Endodermal cell (in vitro differentiated cells): ENCODE results near the gene IFT27. TPM values are rescaled to one million over a fixed set of nuclear protein-coding genes. Genes with fewer than 3 reads are reported as not detected.
A peak's percentile ranks its signal among the peaks of the same experiment; 100 is the strongest.

Source experiments
- DNase-seq: peaks from one replicate; pipeline ENCODE4 v3.0.0-alpha.2; 2017
- H3K27ac ChIP-seq: 2 replicates; pipeline ENCODE4 v1.5.1; 2013; ENCODE audit warnings: mild to moderate bottlenecking, low read depth, low read length, moderate library complexity
- H3K27me3 ChIP-seq: 2 replicates; pipeline ENCODE4 v1.6.1; 2013; ENCODE audit warnings: mild to moderate bottlenecking, low read length, moderate library complexity; ENCODE audit not compliant: insufficient read depth, control insufficient read depth, poor library complexity, severe bottlenecking
- H3K36me3 ChIP-seq: 2 replicates; pipeline ENCODE4 v1.7.0; 2013; ENCODE audit warnings: mild to moderate bottlenecking, low read length, moderate library complexity; ENCODE audit not compliant: control insufficient read depth, insufficient read depth
- H3K4me1 ChIP-seq: one replicate; pipeline ENCODE4 v1.7.0; 2013; ENCODE audit warnings: low read length; ENCODE audit not compliant: control insufficient read depth, insufficient read depth
- H3K4me3 ChIP-seq: 2 replicates; pipeline ENCODE4 v1.5.1; 2013; ENCODE audit warnings: mild to moderate bottlenecking, low read length, moderate library complexity
- H3K9ac ChIP-seq: 2 replicates; pipeline ENCODE4 v1.6.1; 2013; ENCODE audit warnings: mild to moderate bottlenecking, low read length, moderate library complexity; ENCODE audit not compliant: poor library complexity, severe bottlenecking; ENCODE audit errors: extremely low read depth
- H3K9me3 ChIP-seq: 2 replicates; pipeline ENCODE4 v1.6.1; 2013; ENCODE audit warnings: mild to moderate bottlenecking, low read length, moderate library complexity; ENCODE audit not compliant: control insufficient read depth
- H3K27ac Mint-ChIP-seq: 2 replicates; pipeline ENCODE4 v1.8.0; 2020; ENCODE audit warnings: mixed read lengths
- H3K27me3 Mint-ChIP-seq: 2 replicates; pipeline ENCODE4 v1.8.0; 2021; ENCODE audit warnings: mild to moderate bottlenecking, mixed read lengths; ENCODE audit not compliant: insufficient read depth
- H3K36me3 Mint-ChIP-seq: 2 replicates; pipeline ENCODE4 v1.8.0; 2020; ENCODE audit warnings: low read depth, mixed read lengths
- H3K4me1 Mint-ChIP-seq: 2 replicates; pipeline ENCODE4 v1.8.0; 2020; ENCODE audit warnings: mixed read lengths
- H3K4me3 Mint-ChIP-seq: 2 replicates; pipeline ENCODE4 v1.8.0; 2020; ENCODE audit warnings: mild to moderate bottlenecking, moderate library complexity, mixed read lengths
- H3K9me3 Mint-ChIP-seq: 2 replicates; pipeline ENCODE4 v1.8.0; 2020; ENCODE audit warnings: mild to moderate bottlenecking, mixed read lengths
- WGBS, 2 experiments: methylation state at CpG; one replicate each; pipeline versions ENCODE4 v1.1.5 to v1.1.7; 2013; ENCODE audit warnings: missing lambda C conversion rate in 2 of 2, mixed read lengths in 1 of 2; ENCODE audit not compliant: insufficient coverage in 1 of 2, insufficient read length in 1 of 2; 5-methylcytosine and 5-hydroxymethylcytosine counted together
- total RNA-seq, 2 donors: library from RNA; stranded (reverse); fragmentation: NEBNext Ultra II Directional in 1 of 2; extraction: Animal tissue kit (Norgen Biotek cat#: 25700) in 1 of 2; gene quantifications; 2 replicates in 1 of 2; 3 replicates in 1 of 2; pipeline ENCODE4 v1.2.1, GENCODE V29; 2021
- TF ChIP-seq, protein P1 (sequence below): fragments of 200-600 bp; sonication (generic); conservative IDR thresholded peaks from 2 replicates; pipeline ENCODE4 v1.5.0; 2021; ENCODE audit warnings: antibody characterized with exemption, mild to moderate bottlenecking

Gene IFT27
- total RNA-seq, 2 donors from 2014 or later: 49.8 to 65.2 TPM

- H3K4me1 Mint-ChIP-seq: no peaks in the 10 kb centered on the region
- H3K27ac ChIP-seq: no peak overlapping the region
Measured at GRCh38 chr22:36797911-36798673, 22.2 kb upstream of the IFT27 start.

DNA sequence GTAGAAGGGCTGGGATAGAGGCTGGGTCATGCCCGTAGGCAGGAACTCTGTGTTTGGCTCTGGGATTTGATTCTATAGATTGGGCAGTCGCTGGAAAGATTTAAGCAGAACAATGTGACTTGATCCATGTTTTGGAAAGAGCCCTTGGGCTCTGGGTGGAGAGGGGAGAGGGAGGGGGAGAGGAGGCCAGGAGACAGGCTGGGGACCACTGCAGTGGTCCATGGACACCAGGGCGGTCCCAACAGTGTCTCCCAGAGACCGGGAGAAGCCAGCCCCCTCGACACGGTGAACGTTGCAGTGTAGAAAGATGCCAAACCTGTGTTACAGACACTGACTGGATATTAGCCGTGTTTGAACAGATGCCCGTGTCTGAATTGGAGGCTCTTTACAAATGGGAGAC is 21.5 kb upstream of the IFT27 start:
- TF ChIP-seq, protein P1, sequence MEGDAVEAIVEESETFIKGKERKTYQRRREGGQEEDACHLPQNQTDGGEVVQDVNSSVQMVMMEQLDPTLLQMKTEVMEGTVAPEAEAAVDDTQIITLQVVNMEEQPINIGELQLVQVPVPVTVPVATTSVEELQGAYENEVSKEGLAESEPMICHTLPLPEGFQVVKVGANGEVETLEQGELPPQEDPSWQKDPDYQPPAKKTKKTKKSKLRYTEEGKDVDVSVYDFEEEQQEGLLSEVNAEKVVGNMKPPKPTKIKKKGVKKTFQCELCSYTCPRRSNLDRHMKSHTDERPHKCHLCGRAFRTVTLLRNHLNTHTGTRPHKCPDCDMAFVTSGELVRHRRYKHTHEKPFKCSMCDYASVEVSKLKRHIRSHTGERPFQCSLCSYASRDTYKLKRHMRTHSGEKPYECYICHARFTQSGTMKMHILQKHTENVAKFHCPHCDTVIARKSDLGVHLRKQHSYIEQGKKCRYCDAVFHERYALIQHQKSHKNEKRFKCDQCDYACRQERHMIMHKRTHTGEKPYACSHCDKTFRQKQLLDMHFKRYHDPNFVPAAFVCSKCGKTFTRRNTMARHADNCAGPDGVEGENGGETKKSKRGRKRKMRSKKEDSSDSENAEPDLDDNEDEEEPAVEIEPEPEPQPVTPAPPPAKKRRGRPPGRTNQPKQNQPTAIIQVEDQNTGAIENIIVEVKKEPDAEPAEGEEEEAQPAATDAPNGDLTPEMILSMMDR: no peak
- WGBS, 2 experiments: 74 to 79% methylated on average over 8 to 9 of the region's 9 CpGs
- H3K27me3 Mint-ChIP-seq: peaks cover 5% of the 10 kb centered on the region
- H3K27ac Mint-ChIP-seq: no peak overlapping the region
- no peaks in the 10 kb centered on the region for H3K9me3 ChIP-seq
- no peaks in the 10 kb centered on the region for H3K4me1 Mint-ChIP-seq
- H3K36me3 Mint-ChIP-seq: no peaks in the 10 kb centered on the region
- H3K4me3 ChIP-seq: no peak overlapping the region
- no peaks in the 10 kb centered on the region for H3K27me3 ChIP-seq
- no peak overlapping the region for H3K27ac ChIP-seq
- H3K4me3 Mint-ChIP-seq: no peak overlapping the region
- no peak for DNase-seq
- H3K4me1 ChIP-seq: no peaks in the 10 kb centered on the region
- no peaks in the 10 kb centered on the region for H3K9me3 Mint-ChIP-seq
- H3K9ac ChIP-seq: no peak overlapping the region
- no peaks in the 10 kb centered on the region for H3K36me3 ChIP-seq

More at GRCh38 chr22:36797911-36798673, 22.2 kb upstream of the IFT27 start:
- no peak overlapping the region for H3K4me3 Mint-ChIP-seq
- no peaks in the 10 kb centered on the region for H3K9me3 ChIP-seq
- WGBS, 2 experiments: 54 to 79% methylated on average over 4 to 12 of the region's 12 CpGs
- H3K36me3 Mint-ChIP-seq: no peaks in the 10 kb centered on the region
- H3K27me3 ChIP-seq: peaks cover 1% of the 10 kb centered on the region
- H3K36me3 ChIP-seq: no peaks in the 10 kb centered on the region
- H3K27me3 Mint-ChIP-seq: peaks cover 7% of the 10 kb centered on the region
- H3K27ac Mint-ChIP-seq: no peak overlapping the region
- no peak overlapping the region for H3K4me3 ChIP-seq
- no peak overlapping the region for H3K9ac ChIP-seq
- no peak for DNase-seq
- no peaks in the 10 kb centered on the region for H3K4me1 ChIP-seq
- TF ChIP-seq, protein P1: no peak
- no peaks in the 10 kb centered on the region for H3K9me3 Mint-ChIP-seq

GRCh38 chr22:36796552-36797175 is 20.7 kb upstream of the IFT27 start:
- Histone ChIP-seq H3K9me3 (no peaks in the 10 kb centered on the region), H3K9ac (no peak overlapping the region), H3K36me3 (no peaks in the 10 kb centered on the region), H3K4me3 (no peak overlapping the region), H3K27me3 (no peaks in the 10 kb centered on the region), H3K27ac (no peak overlapping the region), H3K4me1 (no peaks in the 10 kb centered on the region)
- H3K4me1 Mint-ChIP-seq: no peaks in the 10 kb centered on the region
- H3K4me3 Mint-ChIP-seq: no peak overlapping the region
- H3K9me3 Mint-ChIP-seq: no peaks in the 10 kb centered on the region
- TF ChIP-seq, protein P1: no peak
- 65 to 74% methylated on average over 3 to 7 of the region's 7 CpGs for WGBS, 2 experiments
- H3K27me3 Mint-ChIP-seq: peaks cover 3% of the 10 kb centered on the region
- H3K36me3 Mint-ChIP-seq: no peaks in the 10 kb centered on the region
- DNase-seq: peak; percentile 69
- no peak overlapping the region for H3K27ac Mint-ChIP-seq
